OCI-M1 (cell line): ENCODE data around the gene GASK1B.

ENCODE experiments used
- DNase-seq: peaks from one replicate; lab custom pipeline; 2025; lab: John Stamatoyannopoulos, UW

The GASK1B gene

GRCh38 chr4:158172261-158173258 lies at the start of gene GASK1B:
GASK1B (minus strand) TSS chr4:158173025; CDS start chr4:158171375, 1,650 bp downstream.
- peak; percentile 87 for DNase-seq

GRCh38 chr4:158219623-158220022 lies 46.8 kb upstream of the GASK1B start:
- no peak for DNase-seq

GRCh38 chr4:158217763-158218162 lies 44.9 kb upstream of the GASK1B start:
- no peak for DNase-seq

- no peak for DNase-seq
Measured at GRCh38 chr4:158214856-158215255, 42.0 kb upstream of the GASK1B start.

- no peak for DNase-seq
Measured at GRCh38 chr4:158213466-158213865, 40.6 kb upstream of the GASK1B start.

- peak; percentile 48 for DNase-seq
Measured at GRCh38 chr4:158211222-158211621, 38.4 kb upstream of the GASK1B start.

GRCh38 chr4:158209825-158210807 lies 37.3 kb upstream of the GASK1B start, which contains the start of gene TMEM144:
TMEM144 (plus strand) TSS chr4:158210486; CDS start chr4:158212668, 2,182 bp downstream.
- DNase-seq = peak; percentile 94

- peak; percentile 86 for DNase-seq
Measured at GRCh38 chr4:158208963-158209640, 36.3 kb upstream of the GASK1B start.

- no peak for DNase-seq
Measured at GRCh38 chr4:158203929-158204328, 31.1 kb upstream of the GASK1B start.

GRCh38 chr4:158203436-158203835 lies 30.6 kb upstream of the GASK1B start:
- DNase-seq = peak; percentile 10

GRCh38 chr4:158202481-158202880 lies 29.7 kb upstream of the GASK1B start:
- peak; percentile 37 for DNase-seq

- no peak for DNase-seq
Measured at GRCh38 chr4:158201876-158202275, 29.1 kb upstream of the GASK1B start.

GRCh38 chr4:158201322-158201721 lies 28.5 kb upstream of the GASK1B start:
- DNase-seq = no peak

- DNase-seq = no peak
Measured at GRCh38 chr4:158200214-158200613, 27.4 kb upstream of the GASK1B start.

- no peak for DNase-seq
Measured at GRCh38 chr4:158197194-158197776, 24.5 kb upstream of the GASK1B start.

GRCh38 chr4:158195297-158195696 lies 22.5 kb upstream of the GASK1B start:
- DNase-seq = no peak

GRCh38 chr4:158193171-158193749 lies 20.4 kb upstream of the GASK1B start:
- DNase-seq = peak; percentile 81

- no peak for DNase-seq
Measured at GRCh38 chr4:158192439-158193158, 19.8 kb upstream of the GASK1B start.

GRCh38 chr4:158190718-158191117 lies 17.9 kb upstream of the GASK1B start:
- DNase-seq = peak; percentile 37

- peak; percentile 18 for DNase-seq
Measured at GRCh38 chr4:158189422-158189821, 16.6 kb upstream of the GASK1B start.
